Ovary (tissue), 3 donors: ENCODE measurements around the gene TNIP1.

Experiments
- POLR2A ChIP-seq: fragments of 450-650 bp; IDR thresholded peaks from one replicate; pipeline ENCODE4 v1.6.1; 2017; ENCODE audit warnings: antibody characterized with exemption, mild to moderate bottlenecking, moderate library complexity
- TF ChIP-seq, protein P1 (sequence below), 3 donors: fragments of 450-650 bp in 2 of 3; fragments of 200-600 bp in 1 of 3; IDR thresholded peaks; one replicate each; pipeline versions ENCODE4 v1.5.1 to v1.8.0; 2016 to 2022; ENCODE audit warnings: antibody characterized with exemption in 3 of 3, mild to moderate bottlenecking in 1 of 3
- donor health status: DM: no; HTN: no; CAD: no.

DNA sequence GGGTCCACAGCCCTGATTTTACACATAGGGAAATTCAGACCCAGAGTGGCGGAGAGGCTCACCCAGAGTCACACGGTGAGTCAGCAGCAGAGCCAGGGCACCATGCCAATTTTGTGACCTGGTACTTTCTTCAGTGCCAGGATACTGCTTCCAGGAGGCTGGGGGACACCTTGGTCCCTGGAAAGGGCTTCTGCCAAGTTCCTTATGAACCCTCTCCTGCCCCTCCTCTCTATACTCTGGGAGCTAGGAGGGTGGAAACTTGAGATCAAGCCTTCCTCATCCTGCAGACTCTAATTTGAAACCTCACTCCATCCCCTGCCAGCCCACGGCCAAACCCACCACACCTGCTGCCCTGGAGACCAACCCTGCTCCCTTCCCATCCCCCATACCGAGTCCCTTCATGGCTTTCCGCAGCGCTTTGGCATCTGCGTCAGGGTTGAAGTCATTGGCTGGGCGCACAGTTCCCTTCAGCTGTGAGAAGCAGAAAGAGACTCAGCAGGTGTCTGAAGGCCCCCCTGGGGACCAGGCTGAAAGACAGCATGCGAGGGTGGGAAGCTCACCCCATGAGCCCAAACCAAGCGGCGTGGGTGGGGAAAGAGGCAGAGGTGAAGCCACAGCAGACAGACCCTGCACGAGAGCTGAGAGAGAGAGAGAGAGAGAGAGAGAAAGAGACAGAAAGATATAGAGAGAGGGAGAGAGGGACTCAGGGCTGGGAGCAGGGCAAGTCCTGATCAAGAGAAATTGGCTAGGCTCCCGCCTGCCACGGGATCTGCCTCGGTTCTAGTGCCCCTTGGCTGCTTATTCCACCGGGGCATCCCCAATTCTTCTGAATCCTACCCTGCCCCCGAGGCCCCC lies 43.3 kb upstream of the TNIP1 start:
- TF ChIP-seq, protein P1, sequence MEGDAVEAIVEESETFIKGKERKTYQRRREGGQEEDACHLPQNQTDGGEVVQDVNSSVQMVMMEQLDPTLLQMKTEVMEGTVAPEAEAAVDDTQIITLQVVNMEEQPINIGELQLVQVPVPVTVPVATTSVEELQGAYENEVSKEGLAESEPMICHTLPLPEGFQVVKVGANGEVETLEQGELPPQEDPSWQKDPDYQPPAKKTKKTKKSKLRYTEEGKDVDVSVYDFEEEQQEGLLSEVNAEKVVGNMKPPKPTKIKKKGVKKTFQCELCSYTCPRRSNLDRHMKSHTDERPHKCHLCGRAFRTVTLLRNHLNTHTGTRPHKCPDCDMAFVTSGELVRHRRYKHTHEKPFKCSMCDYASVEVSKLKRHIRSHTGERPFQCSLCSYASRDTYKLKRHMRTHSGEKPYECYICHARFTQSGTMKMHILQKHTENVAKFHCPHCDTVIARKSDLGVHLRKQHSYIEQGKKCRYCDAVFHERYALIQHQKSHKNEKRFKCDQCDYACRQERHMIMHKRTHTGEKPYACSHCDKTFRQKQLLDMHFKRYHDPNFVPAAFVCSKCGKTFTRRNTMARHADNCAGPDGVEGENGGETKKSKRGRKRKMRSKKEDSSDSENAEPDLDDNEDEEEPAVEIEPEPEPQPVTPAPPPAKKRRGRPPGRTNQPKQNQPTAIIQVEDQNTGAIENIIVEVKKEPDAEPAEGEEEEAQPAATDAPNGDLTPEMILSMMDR (IDR thresholded peaks at IDR 0.05) = no peak
- no peak for TF ChIP-seq POLR2A
